ENCODE data around the gene NOTCH4.

DNA sequence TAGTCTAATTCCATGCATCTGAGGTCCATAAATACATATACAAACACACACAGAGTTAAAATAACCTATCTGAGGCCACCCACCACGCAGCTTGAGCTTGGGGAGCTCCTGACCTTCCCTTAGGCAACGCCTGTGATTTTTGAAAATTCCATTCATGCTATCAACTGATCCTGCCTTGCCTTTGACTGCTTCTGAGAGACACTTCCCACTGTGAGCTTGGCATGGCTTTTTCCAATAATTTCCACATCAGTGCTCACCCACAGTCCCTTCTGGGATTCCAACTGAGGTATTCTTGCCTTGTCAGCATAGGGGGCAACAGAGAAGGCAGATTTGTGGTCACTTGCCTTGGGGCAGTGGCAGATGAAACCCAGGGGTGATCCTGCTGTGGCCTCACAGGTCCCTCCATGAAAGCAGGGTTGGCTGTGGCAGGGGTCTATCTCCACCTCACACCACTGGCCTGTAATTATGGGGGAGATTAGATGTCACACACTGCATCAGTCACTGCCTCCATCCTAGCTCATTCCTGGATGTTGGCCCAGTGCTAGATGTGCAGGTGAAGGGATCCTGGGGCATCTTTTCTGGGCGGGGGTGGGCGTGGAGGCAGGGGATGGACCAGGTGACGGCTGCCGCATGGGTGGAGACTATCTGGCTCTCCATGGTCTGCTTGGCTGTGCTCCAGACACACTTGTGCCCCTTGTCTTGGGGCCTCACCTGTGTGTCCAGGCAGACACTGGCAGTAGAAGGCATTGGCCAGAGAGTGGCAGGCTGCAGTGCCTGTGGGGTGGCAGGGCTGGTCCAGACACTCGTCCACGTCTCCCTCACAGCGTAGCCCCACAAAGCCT lies 20.2 kb downstream of the NOTCH4 start:
- TF ChIP-seq, protein P1, sequence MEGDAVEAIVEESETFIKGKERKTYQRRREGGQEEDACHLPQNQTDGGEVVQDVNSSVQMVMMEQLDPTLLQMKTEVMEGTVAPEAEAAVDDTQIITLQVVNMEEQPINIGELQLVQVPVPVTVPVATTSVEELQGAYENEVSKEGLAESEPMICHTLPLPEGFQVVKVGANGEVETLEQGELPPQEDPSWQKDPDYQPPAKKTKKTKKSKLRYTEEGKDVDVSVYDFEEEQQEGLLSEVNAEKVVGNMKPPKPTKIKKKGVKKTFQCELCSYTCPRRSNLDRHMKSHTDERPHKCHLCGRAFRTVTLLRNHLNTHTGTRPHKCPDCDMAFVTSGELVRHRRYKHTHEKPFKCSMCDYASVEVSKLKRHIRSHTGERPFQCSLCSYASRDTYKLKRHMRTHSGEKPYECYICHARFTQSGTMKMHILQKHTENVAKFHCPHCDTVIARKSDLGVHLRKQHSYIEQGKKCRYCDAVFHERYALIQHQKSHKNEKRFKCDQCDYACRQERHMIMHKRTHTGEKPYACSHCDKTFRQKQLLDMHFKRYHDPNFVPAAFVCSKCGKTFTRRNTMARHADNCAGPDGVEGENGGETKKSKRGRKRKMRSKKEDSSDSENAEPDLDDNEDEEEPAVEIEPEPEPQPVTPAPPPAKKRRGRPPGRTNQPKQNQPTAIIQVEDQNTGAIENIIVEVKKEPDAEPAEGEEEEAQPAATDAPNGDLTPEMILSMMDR (IDR thresholded peaks at IDR 0.05) = no peak
- no peak for TF ChIP-seq POLR2A (IDR thresholded peaks at IDR 0.05)

All from adrenal gland (tissue), 5 donors.